Measurements from ENCODE around the gene NCOR2.

Gene NCOR2

DNA sequence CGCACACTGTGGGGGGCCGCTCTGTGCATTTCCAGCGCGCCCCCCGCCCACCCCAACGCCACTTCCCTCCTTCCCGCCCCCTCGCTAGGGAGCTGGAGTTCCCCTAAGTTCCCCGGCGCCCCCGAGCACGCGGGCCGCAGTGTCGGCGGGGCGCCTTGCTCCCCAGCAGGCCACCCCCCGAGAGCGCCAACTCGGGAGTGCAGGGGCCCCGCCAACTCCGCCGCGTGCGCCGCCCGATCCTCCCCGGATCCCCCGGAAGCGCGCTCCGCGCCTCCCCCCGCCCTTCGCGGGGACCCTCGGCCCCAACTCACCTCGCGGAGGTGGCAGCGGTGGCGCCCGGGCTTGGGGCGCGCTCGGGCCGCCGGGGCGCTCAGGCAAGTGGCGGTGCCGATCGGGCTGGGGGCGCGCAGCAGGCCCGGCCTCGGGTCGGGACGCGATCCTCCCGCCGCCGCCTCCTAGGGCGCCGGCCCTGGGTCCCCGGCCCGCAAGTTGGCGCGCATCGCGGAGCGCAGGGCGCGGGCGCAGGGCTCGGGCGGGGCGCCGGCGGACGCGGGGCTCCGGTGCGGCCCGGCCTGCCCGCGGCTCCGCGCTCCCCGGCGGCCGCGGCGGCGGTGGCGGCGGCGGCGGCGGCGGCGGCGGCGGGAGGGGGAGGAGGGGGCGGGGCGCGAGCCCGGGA is at the start of gene NCOR2:
Gene NCOR2, minus strand, starts transcription at position 616 of the 676 bp plus-strand sequence. CDS start 72,361 bp downstream, outside the sequence.
- H3K4me3 ChIP-seq (ENCODE audit: low read depth, low read length): peak within 1 kb of the TSS; percentile 88
- TF ChIP-seq, protein P1, sequence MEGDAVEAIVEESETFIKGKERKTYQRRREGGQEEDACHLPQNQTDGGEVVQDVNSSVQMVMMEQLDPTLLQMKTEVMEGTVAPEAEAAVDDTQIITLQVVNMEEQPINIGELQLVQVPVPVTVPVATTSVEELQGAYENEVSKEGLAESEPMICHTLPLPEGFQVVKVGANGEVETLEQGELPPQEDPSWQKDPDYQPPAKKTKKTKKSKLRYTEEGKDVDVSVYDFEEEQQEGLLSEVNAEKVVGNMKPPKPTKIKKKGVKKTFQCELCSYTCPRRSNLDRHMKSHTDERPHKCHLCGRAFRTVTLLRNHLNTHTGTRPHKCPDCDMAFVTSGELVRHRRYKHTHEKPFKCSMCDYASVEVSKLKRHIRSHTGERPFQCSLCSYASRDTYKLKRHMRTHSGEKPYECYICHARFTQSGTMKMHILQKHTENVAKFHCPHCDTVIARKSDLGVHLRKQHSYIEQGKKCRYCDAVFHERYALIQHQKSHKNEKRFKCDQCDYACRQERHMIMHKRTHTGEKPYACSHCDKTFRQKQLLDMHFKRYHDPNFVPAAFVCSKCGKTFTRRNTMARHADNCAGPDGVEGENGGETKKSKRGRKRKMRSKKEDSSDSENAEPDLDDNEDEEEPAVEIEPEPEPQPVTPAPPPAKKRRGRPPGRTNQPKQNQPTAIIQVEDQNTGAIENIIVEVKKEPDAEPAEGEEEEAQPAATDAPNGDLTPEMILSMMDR (IDR thresholded peaks at IDR 0.05; ENCODE audit: low read depth, low read length): no peak

DNA sequence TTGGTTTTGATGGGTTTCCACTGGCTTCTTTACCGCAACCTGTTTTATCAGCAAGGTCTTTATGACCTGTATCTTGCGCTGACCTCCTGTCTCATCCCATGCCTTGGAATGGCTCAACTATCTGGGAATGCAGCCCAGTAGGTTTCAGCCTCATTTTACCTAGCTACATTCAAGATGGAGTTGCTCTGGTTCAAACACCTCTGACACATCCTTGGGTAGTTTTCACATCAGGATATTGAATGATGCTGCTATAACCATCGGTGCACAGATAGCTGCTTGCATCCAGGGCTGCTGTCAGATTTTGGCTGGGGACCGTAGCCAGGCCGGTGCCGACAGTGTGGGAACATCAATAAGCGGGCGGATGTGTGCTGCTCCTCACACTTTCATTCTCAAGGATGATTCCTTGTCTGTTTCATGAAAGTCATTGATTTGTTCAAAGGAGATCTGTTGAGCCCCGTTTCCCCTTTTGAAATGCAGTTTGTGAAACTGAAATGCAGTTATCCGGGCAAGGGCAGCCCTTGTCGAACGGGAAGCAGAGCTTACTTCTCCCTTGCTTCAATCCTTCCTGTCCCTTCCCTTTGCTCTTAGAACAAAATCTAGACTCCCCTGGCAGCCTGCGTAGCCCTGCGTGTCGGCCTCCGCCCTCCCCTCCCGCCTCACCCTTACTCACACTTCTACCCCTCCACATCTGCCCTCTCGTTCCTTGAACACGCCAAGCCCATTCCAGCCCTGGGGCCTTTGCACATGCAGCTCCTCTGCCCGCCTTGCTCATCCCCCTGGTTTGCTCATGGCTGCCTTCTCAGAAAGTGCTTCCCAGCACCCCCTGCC is 49.2 kb upstream of the NCOR2 start:
- TF ChIP-seq, protein P1 (IDR thresholded peaks at IDR 0.05; ENCODE audit: low read depth, low read length): no peak
- no peak overlapping the region for H3K4me3 ChIP-seq (ENCODE audit: low read depth, low read length)

DNA sequence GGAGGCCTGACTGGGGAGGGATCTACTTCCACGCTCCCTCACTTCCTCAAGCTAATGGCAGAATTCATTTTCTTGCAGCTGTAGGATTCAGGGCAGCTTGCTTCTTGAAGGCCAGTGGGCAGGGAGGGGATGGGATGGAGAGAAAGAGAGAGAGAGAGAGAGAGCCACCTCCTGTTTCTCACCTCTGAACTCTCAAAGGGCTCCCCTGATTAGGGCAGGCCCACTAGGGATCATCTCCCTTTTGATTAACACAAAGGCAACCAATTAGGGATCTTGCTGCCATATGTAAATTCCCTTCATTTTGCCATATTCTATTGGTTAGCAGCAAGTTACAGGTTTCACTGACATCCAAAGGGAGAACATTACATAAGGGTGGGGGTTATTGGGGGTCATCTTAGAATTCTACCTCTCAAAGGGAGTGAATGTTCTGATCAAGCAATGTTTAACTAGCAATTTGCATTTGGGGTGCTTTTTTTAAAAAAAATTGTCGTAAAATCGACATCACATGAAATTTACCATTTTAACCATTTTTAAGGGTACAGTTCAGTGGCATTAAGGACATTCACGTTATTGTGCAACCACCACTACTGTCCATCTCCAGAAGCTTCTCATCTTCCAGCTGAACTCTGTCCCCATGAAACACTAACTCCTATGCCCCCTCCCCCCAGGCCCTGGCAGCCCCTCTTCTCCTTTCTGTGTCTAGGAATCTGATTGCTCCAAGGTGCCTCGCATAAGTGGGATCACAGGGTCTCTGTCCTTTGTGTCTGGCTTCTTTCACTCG is 47.3 kb upstream of the NCOR2 start:
- H3K4me3 ChIP-seq (ENCODE audit: low read depth, low read length): no peak overlapping the region
- TF ChIP-seq, protein P1 (IDR thresholded peaks at IDR 0.05; ENCODE audit: low read depth, low read length): no peak

DNA sequence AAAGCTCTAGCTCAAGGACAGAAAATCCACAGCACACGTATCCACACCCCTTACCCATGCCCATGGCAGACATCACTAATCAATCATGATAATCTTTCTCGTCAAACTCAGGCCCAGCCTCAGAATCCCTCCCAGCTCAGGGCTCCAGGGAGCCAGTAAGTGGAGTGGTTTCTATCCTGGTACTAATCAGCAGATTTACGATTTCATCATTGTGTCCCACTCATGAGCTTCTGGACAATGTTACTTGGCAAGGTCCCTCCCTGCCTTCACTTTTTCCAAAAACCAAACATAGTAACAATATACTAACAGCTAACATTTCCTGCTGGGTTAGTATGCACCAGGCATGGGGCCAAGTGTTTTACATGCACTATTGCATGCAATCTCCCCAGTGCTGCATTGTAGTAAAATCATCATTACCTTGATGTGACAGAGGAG is 45.8 kb upstream of the NCOR2 start:
- TF ChIP-seq, protein P1 (IDR thresholded peaks at IDR 0.05; ENCODE audit: low read depth, low read length): no peak

DNA sequence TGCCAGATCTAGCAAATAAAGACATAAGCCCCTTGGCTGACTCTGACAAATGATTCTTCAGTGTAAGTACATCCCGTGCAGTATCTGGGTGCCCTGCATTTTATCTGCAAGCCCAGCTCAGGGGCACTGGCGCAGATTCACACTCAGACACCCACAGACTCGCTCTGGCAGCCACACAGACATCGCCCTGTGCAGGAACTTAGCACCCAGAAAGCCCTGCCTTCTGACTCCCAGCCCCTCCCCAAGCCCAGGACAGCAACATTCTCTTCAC is 44.9 kb upstream of the NCOR2 start:
- H3K4me3 ChIP-seq (ENCODE audit: low read depth, low read length): no peak overlapping the region
- TF ChIP-seq, protein P1 (IDR thresholded peaks at IDR 0.05; ENCODE audit: low read depth, low read length): no peak

More for the DNA sequence above, 45.8 kb upstream of the NCOR2 start:
- no peak overlapping the region for H3K4me3 ChIP-seq (ENCODE audit: low read depth, low read length)

DNA sequence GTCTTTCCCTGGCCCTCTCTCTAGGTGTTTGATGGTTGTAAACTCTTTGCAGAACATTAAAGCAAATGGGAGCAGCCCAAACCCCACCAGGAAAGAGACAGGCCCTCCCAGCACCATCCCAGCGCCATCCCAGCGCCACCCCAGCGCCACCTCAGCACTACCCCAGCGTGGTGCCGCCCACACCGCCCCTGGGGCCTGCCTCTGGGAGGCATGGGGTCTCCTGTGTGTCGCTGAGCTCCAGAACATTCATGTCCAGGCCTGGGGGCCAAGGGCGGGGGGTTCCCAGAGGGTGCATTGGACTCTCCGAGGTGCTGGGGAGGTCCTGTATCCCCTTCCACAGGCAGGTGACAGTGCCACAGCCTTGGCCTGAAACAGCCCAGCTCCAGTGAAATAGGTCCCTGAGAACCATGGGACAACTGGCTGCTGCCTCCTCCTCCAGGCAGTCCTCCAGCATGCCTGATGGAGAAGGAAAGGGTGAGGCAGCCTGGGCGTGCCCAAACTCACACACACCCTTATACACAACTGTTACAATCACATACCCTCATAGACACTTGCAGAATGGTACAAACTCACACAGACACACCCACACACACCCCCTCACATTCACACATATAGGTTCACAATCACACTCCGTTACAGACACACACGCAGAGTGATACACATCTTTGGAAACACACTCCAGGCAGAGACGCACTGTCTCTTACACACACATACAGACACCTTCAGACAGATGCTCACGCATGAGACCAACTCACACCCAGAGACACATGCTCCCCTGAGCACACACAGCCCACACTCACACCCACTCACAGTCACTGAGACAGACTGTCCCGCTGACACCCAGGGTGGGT is 44.4 kb upstream of the NCOR2 start:
- TF ChIP-seq, protein P1 (IDR thresholded peaks at IDR 0.05; ENCODE audit: low read depth, low read length): no peak
- no peak overlapping the region for H3K4me3 ChIP-seq (ENCODE audit: low read depth, low read length)
